K562 (cell line): ENCODE results near the gene ACSF3. TPM values are rescaled to one million over a fixed set of nuclear protein-coding genes. Genes with fewer than 3 reads are reported as not detected.
A peak's percentile ranks its signal among the peaks of the same experiment; 100 is the strongest.

ENCODE experiments used
- ATAC-seq: fragments of 200-7000 bp; cut with Tn5 transposase; 3 replicates; pipeline ENCODE4 v1.9.1; 2020; ENCODE audit warnings: moderate library complexity
- BruUV-seq: library from RNA; stranded (reverse); fragments of 400-500 nt; replicated peaks from 2 replicates; lab custom pipeline; 2021; lab: Mats Ljungman, UMichigan
- CTCF ChIA-PET: fragments of 300-600 bp; formaldehyde crosslinking; extraction: SDS; loops from one replicate; lab custom pipeline; 2021; ENCODE audit warnings: low intra/inter-chr PET ratio; lab: Yijun Ruan, JAX
- POLR2A ChIA-PET: fragments of 300-600, 350-650 bp; sonication (Branson Sonifier 250); formaldehyde crosslinking; extraction: SDS; loops from one replicate; lab custom pipeline; 2021; ENCODE audit warnings: antibody characterized with exemption, inconsistent platforms; lab: Yijun Ruan, JAX
- DNase-seq, 4 experiments: peaks; one replicate each; pipeline versions ENCODE4 v3.0.0 to v3.0.0-alpha.2; 2011 to 2018; ENCODE audit warnings: low spot score in 3 of 4, mixed read lengths in 3 of 4; ENCODE audit errors: extremely low read depth in 1 of 4
- FAIRE-seq: peaks from 2 replicates; lab custom pipeline; 2011; peaks lifted over from hg19 to GRCh38; lab: Jason Lieb, UNC
- H2AFZ ChIP-seq: 2 replicates; pipeline ENCODE4 v1.6.0; 2011; ENCODE audit warnings: low read depth, low read length, control low read depth, inconsistent platforms
- H3K27ac ChIP-seq: fragments of 200-600 bp; 3 replicates; pipeline ENCODE4 v1.8.0; 2011; ENCODE audit warnings: low read depth, mild to moderate bottlenecking, control low read depth, inconsistent platforms, low read length, moderate library complexity, mixed read lengths; ENCODE audit errors: extremely low read depth
- H3K27me3 ChIP-seq, 2 experiments: fragments of 300-600 bp in 1 of 2; 2 replicates in 1 of 2; 3 replicates in 1 of 2; pipeline versions ENCODE4 v1.6.0 to v1.8.0; 2011; ENCODE audit warnings: inconsistent platforms in 2 of 2, low read length in 2 of 2, mild to moderate bottlenecking in 1 of 2, mixed read lengths in 1 of 2, moderate library complexity in 1 of 2; ENCODE audit not compliant: control insufficient read depth in 2 of 2, insufficient read depth in 2 of 2
- H3K36me3 ChIP-seq: fragments of 300-600 bp; 3 replicates; pipeline ENCODE4 v1.8.0; 2011; ENCODE audit warnings: mild to moderate bottlenecking, low read length, inconsistent platforms; ENCODE audit not compliant: control insufficient read depth, insufficient read depth
- H3K4me1 ChIP-seq, 2 experiments: fragments of 200-600 bp in 1 of 2; replicated peaks in 1 of 2; 2 replicates in 1 of 2; 3 replicates in 1 of 2; pipeline versions ENCODE4 v1.5.1 to v1.8.0; 2011; ENCODE audit warnings: inconsistent platforms in 2 of 2, low read length in 2 of 2, mild to moderate bottlenecking in 1 of 2, mixed read lengths in 1 of 2, moderate library complexity in 1 of 2; ENCODE audit not compliant: control insufficient read depth in 2 of 2, insufficient read depth in 2 of 2
- H3K4me2 ChIP-seq: 2 replicates; pipeline ENCODE4 v1.6.1; 2011; ENCODE audit warnings: low read length, control low read depth, inconsistent platforms, mixed read lengths; ENCODE audit not compliant: insufficient read depth
- H3K4me3 ChIP-seq: fragments of 200-600 bp; sonication (generic), shearing (Covaris generic); 2 replicates; pipeline ENCODE4 v1.5.1; 2016; ENCODE audit warnings: control low read depth, inconsistent platforms
- H3K79me2 ChIP-seq: fragments of 200-600 bp; 3 replicates; pipeline ENCODE4 v1.8.0; 2011; ENCODE audit warnings: low read length, inconsistent platforms; ENCODE audit not compliant: control insufficient read depth, insufficient read depth
- H3K9ac ChIP-seq, 2 experiments: 2 replicates each; pipeline versions ENCODE4 v1.6.0 to v1.6.1; 2011; ENCODE audit warnings: low read depth in 2 of 2, low read length in 2 of 2, control low read depth in 1 of 2, inconsistent platforms in 1 of 2, mild to moderate bottlenecking in 1 of 2, mixed read lengths in 1 of 2; ENCODE audit not compliant: insufficient read depth in 1 of 2
- H3K9me1 ChIP-seq: one replicate; pipeline ENCODE4 v1.6.0; 2011; ENCODE audit warnings: inconsistent platforms, mild to moderate bottlenecking, low read length, moderate library complexity; ENCODE audit not compliant: control insufficient read depth, insufficient read depth
- H3K9me3 ChIP-seq: replicated peaks from 2 replicates; pipeline ENCODE4 v1.5.1; 2011; ENCODE audit warnings: low read depth, low read length, inconsistent platforms; ENCODE audit not compliant: control insufficient read depth, insufficient read depth
- H4K20me1 ChIP-seq: replicated peaks from 2 replicates; pipeline ENCODE4 v1.6.1; 2011; ENCODE audit warnings: low read length, inconsistent platforms, mixed read lengths; ENCODE audit not compliant: control insufficient read depth, insufficient read depth
- CBFA2T3 ChIP-seq: fragments of 450-650 bp; IDR thresholded peaks from 2 replicates; pipeline ENCODE4 v1.6.1; 2017
- FOXM1 ChIP-seq, 2 experiments: fragments of 450-650 bp in 1 of 2; sonication (generic) in 1 of 2; formaldehyde crosslinking in 1 of 2; IDR thresholded peaks; 2 replicates each; pipeline versions ENCODE4 v1.6.1 to v1.9.0; 2017 to 2022; ENCODE audit warnings: low read depth in 2 of 2, mild to moderate bottlenecking in 2 of 2, missing genetic modification reagents in 1 of 2, moderate library complexity in 1 of 2
- MBD2 ChIP-seq: sonication (generic); IDR thresholded peaks from 2 replicates; pipeline ENCODE4 v1.6.1; 2016; ENCODE audit warnings: low read depth, borderline replicate concordance
- MEF2A ChIP-seq: IDR thresholded peaks from 2 replicates; pipeline ENCODE4 v1.6.1; 2011; ENCODE audit warnings: low read depth, mild to moderate bottlenecking, low read length, moderate library complexity; ENCODE audit not compliant: control insufficient read depth
- MXI1 ChIP-seq: IDR thresholded peaks from 2 replicates; pipeline ENCODE4 v1.6.1; 2011; ENCODE audit warnings: low read depth, mild to moderate bottlenecking, improper control_type of control experiment, low read length
- RBM34 ChIP-seq: fragments of 200-400 bp; formaldehyde crosslinking; IDR thresholded peaks from 2 replicates; pipeline ENCODE4 v1.6.1; 2018; ENCODE audit warnings: low read length, borderline replicate concordance; ENCODE audit not compliant: insufficient read depth
- RBM39 ChIP-seq: fragments of 200-400 bp; formaldehyde crosslinking; optimal IDR thresholded peaks from 2 replicates; pipeline ENCODE3; 2018; ENCODE audit warnings: low read depth, low read length
- YBX1 ChIP-seq: fragments of 450-650 bp; IDR thresholded peaks from 2 replicates; pipeline ENCODE4 v1.7.1; 2016; ENCODE audit warnings: mild to moderate bottlenecking
- ZFP30 ChIP-seq: fragments of 250-450 bp; sonication (Bioruptor Pico); IDR thresholded peaks from 2 replicates; pipeline ENCODE4 v1.8.0; 2022; ENCODE audit warnings: moderate library complexity, mild to moderate bottlenecking, inconsistent platforms, borderline replicate concordance
- WGBS: fragments of 100-300 bp; shearing (Covaris generic); methylation state at CpG from one replicate; pipeline ENCODE4 v1.1.6; 2016; ENCODE audit warnings: low coverage, mixed read lengths; ENCODE audit not compliant: insufficient coverage; ENCODE audit errors: missing lambda C conversion rate; 5-methylcytosine and 5-hydroxymethylcytosine counted together
- in situ Hi-C: fragments of 300-500 bp; cut with MboI; formaldehyde crosslinking; loops from 4 replicates; pipeline ENCODE4 v1.15.0; 2018; ENCODE audit warnings: inconsistent platforms, mixed read lengths
- intact Hi-C: fragments of 100-400 bp; cut with micrococcal nuclease; formaldehyde crosslinking; loops from 2 replicates; pipeline ENCODE4 v1.14.2; 2022
- polyA plus RNA-seq, 8 experiments: library from polyadenylated mRNA; depleted of rRNA in 4 of 8; stranded (reverse) in 5 of 8; unstranded in 3 of 8; fragments of >200 nt; fragmentation: Nextera tagmentation in 2 of 8; fragmentation: Illumina TruSeq in 1 of 8; extraction: Ambion mirVana in 2 of 8; extraction: Trizol in 1 of 8; gene quantifications; 2 replicates each; pipeline versions ENCODE4 v1.2.1 to v1.2.3, GENCODE V29; 2011 to 2014; ENCODE audit warnings: inconsistent platforms in 1 of 8, missing spikeins in 1 of 8
- total RNA-seq, 7 experiments: library from RNA; depleted of rRNA in 6 of 7; stranded (reverse); fragments of >200 nt in 6 of 7; fragmentation: Illumina TruSeq in 2 of 7; extraction: Trizol in 2 of 7; gene quantifications; 2 replicates each; pipeline versions ENCODE4 v1.2.1 to v1.2.3, GENCODE V29; 2011 to 2021; ENCODE audit warnings: low replicate concordance in 1 of 7
- TF ChIP-seq, protein P1 (sequence below): fragments of 450-650 bp; IDR thresholded peaks from 2 replicates; pipeline ENCODE4 v1.6.1; 2017; ENCODE audit warnings: mild to moderate bottlenecking, moderate library complexity
- TF ChIP-seq, protein P2 (sequence below): fragments of 450-650 bp; conservative IDR thresholded peaks from 2 replicates; pipeline ENCODE4 v1.6.1; 2016; ENCODE audit warnings: missing genetic modification characterization, low read depth, mild to moderate bottlenecking, control low read depth, missing compliant biosample characterization

Gene ACSF3
- total and polyA plus RNA-seq, 9 of the 15 experiments (the other 6 are each of a cell fraction or from before 2014, with no cell fraction given): 0.77 to 32.8 (median 14.7) TPM

DNA sequence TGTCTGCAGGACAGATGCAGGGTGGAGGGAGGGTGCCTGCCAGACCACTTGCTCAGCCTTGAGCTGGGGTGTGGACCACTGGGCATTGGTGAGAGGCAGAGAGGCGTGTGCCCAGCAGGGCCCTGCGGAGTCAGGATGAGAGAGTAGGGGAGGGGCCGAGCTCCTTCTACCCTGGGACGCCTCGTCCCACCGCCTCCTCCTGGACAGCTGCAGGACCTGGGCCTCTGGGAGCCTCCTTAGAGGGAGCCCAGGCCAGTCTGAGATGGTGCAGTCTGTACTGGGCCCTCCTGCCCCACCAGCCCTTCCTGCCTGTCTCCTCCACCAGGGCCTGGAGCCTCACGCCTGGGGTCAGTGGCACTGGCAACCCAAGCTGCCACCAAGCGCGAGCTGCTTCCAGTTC, 35.9 kb upstream of the ACSF3 start:
- ChIA-PET POLR2A (interaction anchor here (1.5 kb wide), 1 partner anchor 10 kb away, joined by 3 read pairs; no protein-coding TSS in a partner anchor), CTCF (no interaction called here)
- in situ Hi-C loops (no loop called here), intact Hi-C loops (no loop called here)
- no peaks in the 10 kb centered on the region for H3K36me3 ChIP-seq
- H2AFZ ChIP-seq: no peak overlapping the region
- H3K9me3 ChIP-seq: no peaks in the 10 kb centered on the region
- no peak for DNase-seq
- 29% methylated on average over 9 of the region's 9 CpGs for WGBS
- H3K4me3 ChIP-seq: no peak overlapping the region
- H3K27me3 ChIP-seq: peaks cover 0 to 33% of the 10 kb centered on the region in 2 experiments; a peak in 2 of 5 replicates
- no peaks in the 10 kb centered on the region for H3K79me2 ChIP-seq
- 0 out of 2 replicates have a peak, but pooled peaks cover 3% of the 10 kb centered on the region for H4K20me1 ChIP-seq
- H3K4me2 ChIP-seq: no peak overlapping the region
- peaks cover 0 to 69% of the 10 kb centered on the region in 2 experiments; a peak in 3 of 5 replicates for H3K4me1 ChIP-seq
- peak; percentile 58 for ATAC-seq
- BruUV-seq: no TSS peak
- no peaks in the 10 kb centered on the region for H3K9me1 ChIP-seq
- no peak overlapping the region for H3K27ac ChIP-seq
- FAIRE-seq: no peak
- TF ChIP-seq MXI1 (no peak), RBM34 (no peak), CBFA2T3 (no peak), ZFP30 (no peak), FOXM1 (IDR thresholded peaks at IDR 0.05; ENCODE audit: low read depth) (no peak), FOXM1 (CRISPR knock-in tag; IDR thresholded peaks at IDR 0.05; ENCODE audit: low read depth) (no peak), MEF2A (no peak), YBX1 (no peak), MBD2 (no peak), RBM39 (no peak)
- TF ChIP-seq, protein P1, sequence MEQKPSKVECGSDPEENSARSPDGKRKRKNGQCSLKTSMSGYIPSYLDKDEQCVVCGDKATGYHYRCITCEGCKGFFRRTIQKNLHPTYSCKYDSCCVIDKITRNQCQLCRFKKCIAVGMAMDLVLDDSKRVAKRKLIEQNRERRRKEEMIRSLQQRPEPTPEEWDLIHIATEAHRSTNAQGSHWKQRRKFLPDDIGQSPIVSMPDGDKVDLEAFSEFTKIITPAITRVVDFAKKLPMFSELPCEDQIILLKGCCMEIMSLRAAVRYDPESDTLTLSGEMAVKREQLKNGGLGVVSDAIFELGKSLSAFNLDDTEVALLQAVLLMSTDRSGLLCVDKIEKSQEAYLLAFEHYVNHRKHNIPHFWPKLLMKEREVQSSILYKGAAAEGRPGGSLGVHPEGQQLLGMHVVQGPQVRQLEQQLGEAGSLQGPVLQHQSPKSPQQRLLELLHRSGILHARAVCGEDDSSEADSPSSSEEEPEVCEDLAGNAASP: no peak
- TF ChIP-seq, protein P2, sequence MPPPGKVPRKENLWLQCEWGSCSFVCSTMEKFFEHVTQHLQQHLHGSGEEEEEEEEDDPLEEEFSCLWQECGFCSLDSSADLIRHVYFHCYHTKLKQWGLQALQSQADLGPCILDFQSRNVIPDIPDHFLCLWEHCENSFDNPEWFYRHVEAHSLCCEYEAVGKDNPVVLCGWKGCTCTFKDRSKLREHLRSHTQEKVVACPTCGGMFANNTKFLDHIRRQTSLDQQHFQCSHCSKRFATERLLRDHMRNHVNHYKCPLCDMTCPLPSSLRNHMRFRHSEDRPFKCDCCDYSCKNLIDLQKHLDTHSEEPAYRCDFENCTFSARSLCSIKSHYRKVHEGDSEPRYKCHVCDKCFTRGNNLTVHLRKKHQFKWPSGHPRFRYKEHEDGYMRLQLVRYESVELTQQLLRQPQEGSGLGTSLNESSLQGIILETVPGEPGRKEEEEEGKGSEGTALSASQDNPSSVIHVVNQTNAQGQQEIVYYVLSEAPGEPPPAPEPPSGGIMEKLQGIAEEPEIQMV (tag): no peak
- H3K9ac ChIP-seq: no peak overlapping the region; a peak in 1 of 4 replicates
